Measurements from ENCODE around the gene PTPRN2. TPM values are rescaled to one million over a fixed set of nuclear protein-coding genes. Genes with fewer than 3 reads are reported as not detected.

The PTPRN2 gene
- total and polyA plus RNA-seq, 2 donors (not counting 3 experiments of a cell fraction or from before 2014, with no cell fraction given): 0.62 to 0.88 TPM

GRCh38 chr7:157949711-157950110, 637.9 kb downstream of the PTPRN2 start:
- dilution Hi-C loops (cut with MboI; ENCODE audit: extremely low pct_ligation_motif_present, low sequenced_read_pairs): no loop called here
- no TSS peak for BruUV-seq (replicated peaks)

More at GRCh38 chr7:157949711-157950110, 637.9 kb downstream of the PTPRN2 start:
- Histone ChIP-seq H3K27ac (ENCODE audit: insufficient read depth, low read depth, low read length) (no peak overlapping the region), H4K20me1 (replicated peaks; ENCODE audit: control insufficient read depth, extremely low read depth, insufficient read depth, low read length) (no peaks in the 10 kb centered on the region), H3K4me1 (ENCODE audit: control insufficient read depth, extremely low read depth, insufficient read depth, low read length) (no peaks in the 10 kb centered on the region), H3K9ac (replicated peaks; ENCODE audit: extremely low read depth, insufficient read depth, low read length) (no peak overlapping the region), H3K9me1 (replicated peaks; ENCODE audit: control insufficient read depth, extremely low read depth, insufficient read depth, low read length) (no peaks in the 10 kb centered on the region), H3K9me3 (replicated peaks; ENCODE audit: control insufficient read depth, insufficient read depth, low read length) (peaks cover 16% of the 10 kb centered on the region), H3K4me3 (replicated peaks in 1 of 3; ENCODE audit: insufficient read depth in 1 of 3, low read depth in 1 of 3, low read length in 3 of 3) (no peak overlapping the region), H3K79me2 (ENCODE audit: control insufficient read depth, insufficient read depth, low read length) (no peaks in the 10 kb centered on the region), H3K27me3 (ENCODE audit: control insufficient read depth in 2 of 2, insufficient read depth in 2 of 2, low read length in 2 of 2) (no peaks in the 10 kb centered on the region), H3K36me3 (ENCODE audit: control insufficient read depth in 2 of 2, extremely low read depth in 1 of 2, insufficient read depth in 2 of 2, low read length in 2 of 2) (no peaks in the 10 kb centered on the region), H3K4me2 (ENCODE audit: insufficient read depth, low read length) (no peak overlapping the region), H2AFZ (ENCODE audit: low read depth, low read length) (no peak overlapping the region)
- DNase-seq (ENCODE audit: low read depth, low spot score) (no peak), FAIRE-seq (no peak)
- intact Hi-C loops (cut with micrococcal nuclease): no loop called here
- POLR2A ChIA-PET: no interaction called here
- CTCF ChIA-PET: no interaction called here
- TF ChIP-seq CTCF (IDR thresholded peaks at IDR 0.05; ENCODE audit: extremely low read depth in 1 of 2, insufficient read depth in 1 of 2, low read depth in 1 of 2, low read length in 2 of 2): no peak
- no peak for TF ChIP-seq POLR2AphosphoS5 (IDR thresholded peaks at IDR 0.05; ENCODE audit: insufficient read depth, low read depth, low read length)
- TF ChIP-seq MAX (IDR thresholded peaks at IDR 0.05; ENCODE audit: insufficient read depth, insufficient read length): no peak
- no peak for TF ChIP-seq MYC (IDR thresholded peaks at IDR 0.05; ENCODE audit: low read depth, low read length)
- no peak for TF ChIP-seq POLR2A (IDR thresholded peaks at IDR 0.05; ENCODE audit: low read depth, low read length)
- TF ChIP-seq EZH2 (IDR thresholded peaks at IDR 0.05; ENCODE audit: borderline replicate concordance, low read depth, low read length, severe bottlenecking): no peak
- TF ChIP-seq JUN (IDR thresholded peaks at IDR 0.05; ENCODE audit: borderline replicate concordance, insufficient read depth, insufficient read length, low read depth): no peak
- TF ChIP-seq GATA2 (IDR thresholded peaks at IDR 0.05; ENCODE audit: insufficient read depth, insufficient read length, low read depth, low read length): no peak

Data from endothelial cell of umbilical vein (primary cell).